Right atrium auricular region (tissue), 2 donors: Measurements from ENCODE around the gene PLIN5. TPM values are rescaled to one million over a fixed set of nuclear protein-coding genes. Genes with fewer than 3 reads are reported as not detected.

Source experiments
- DNase-seq: peaks from one replicate; pipeline ENCODE4 v3.0.0-alpha.2; 2019; ENCODE audit warnings: low spot score
- H3K27ac ChIP-seq, 2 donors: fragments of 200-600 bp; sonication (generic); 1 replicate in 1 of 2; 2 replicates in 1 of 2; pipeline ENCODE4 v1.5.1; 2016 to 2019
- H3K27me3 ChIP-seq, 2 donors: fragments of 200-600 bp; sonication (generic); one replicate each; pipeline versions ENCODE4 v1.5.1 to v1.6.0; 2017 to 2019
- H3K36me3 ChIP-seq: fragments of 200-600 bp; sonication (generic); one replicate; pipeline ENCODE4 v1.5.1; 2016
- H3K4me1 ChIP-seq, 2 donors: fragments of 200-600 bp; sonication (generic); one replicate each; pipeline versions ENCODE4 v1.5.1 to v1.6.0; 2017 to 2019
- H3K4me3 ChIP-seq, 2 donors: fragments of 200-600 bp; sonication (generic); 1 replicate in 1 of 2; 2 replicates in 1 of 2; pipeline ENCODE4 v1.5.1; 2017 to 2019; ENCODE audit warnings: mild to moderate bottlenecking in 1 of 2, moderate library complexity in 1 of 2
- H3K9me3 ChIP-seq, 2 donors: fragments of 200-600 bp; sonication (generic); one replicate each; pipeline ENCODE4 v1.5.1; 2019
- total RNA-seq, 2 donors: library from RNA; depleted of rRNA; stranded (reverse); fragments of >200 nt; gene quantifications; one replicate each; pipeline ENCODE4 v1.1.0, GENCODE V29; 2016
- TF ChIP-seq, protein P1 (sequence below), 2 donors: fragments of 200-600 bp; sonication (generic); IDR thresholded peaks; one replicate each; pipeline ENCODE4 v1.5.1; 2019; ENCODE audit warnings: antibody characterized with exemption in 2 of 2

The PLIN5 gene
- total RNA-seq, 2 donors from 2014 or later = 21.4 to 43.6 TPM

- H3K9me3 ChIP-seq = no peaks in the 10 kb centered on the region
- H3K36me3 ChIP-seq = no peaks in the 10 kb centered on the region
- H3K4me3 ChIP-seq = peak overlapping the region; percentile 29 to 43
- H3K27me3 ChIP-seq = peaks cover 0 to 23% of the 10 kb centered on the region in 2 donors
- no peak for DNase-seq
- TF ChIP-seq, protein P1, sequence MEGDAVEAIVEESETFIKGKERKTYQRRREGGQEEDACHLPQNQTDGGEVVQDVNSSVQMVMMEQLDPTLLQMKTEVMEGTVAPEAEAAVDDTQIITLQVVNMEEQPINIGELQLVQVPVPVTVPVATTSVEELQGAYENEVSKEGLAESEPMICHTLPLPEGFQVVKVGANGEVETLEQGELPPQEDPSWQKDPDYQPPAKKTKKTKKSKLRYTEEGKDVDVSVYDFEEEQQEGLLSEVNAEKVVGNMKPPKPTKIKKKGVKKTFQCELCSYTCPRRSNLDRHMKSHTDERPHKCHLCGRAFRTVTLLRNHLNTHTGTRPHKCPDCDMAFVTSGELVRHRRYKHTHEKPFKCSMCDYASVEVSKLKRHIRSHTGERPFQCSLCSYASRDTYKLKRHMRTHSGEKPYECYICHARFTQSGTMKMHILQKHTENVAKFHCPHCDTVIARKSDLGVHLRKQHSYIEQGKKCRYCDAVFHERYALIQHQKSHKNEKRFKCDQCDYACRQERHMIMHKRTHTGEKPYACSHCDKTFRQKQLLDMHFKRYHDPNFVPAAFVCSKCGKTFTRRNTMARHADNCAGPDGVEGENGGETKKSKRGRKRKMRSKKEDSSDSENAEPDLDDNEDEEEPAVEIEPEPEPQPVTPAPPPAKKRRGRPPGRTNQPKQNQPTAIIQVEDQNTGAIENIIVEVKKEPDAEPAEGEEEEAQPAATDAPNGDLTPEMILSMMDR (IDR thresholded peaks at IDR 0.05) = no peak
- H3K27ac ChIP-seq = no peak overlapping the region
- peaks cover 0 to 27% of the 10 kb centered on the region in 2 donors for H3K4me1 ChIP-seq
Observed at GRCh38 chr19:4580961-4581665, 46.1 kb upstream of the PLIN5 start.

DNA sequence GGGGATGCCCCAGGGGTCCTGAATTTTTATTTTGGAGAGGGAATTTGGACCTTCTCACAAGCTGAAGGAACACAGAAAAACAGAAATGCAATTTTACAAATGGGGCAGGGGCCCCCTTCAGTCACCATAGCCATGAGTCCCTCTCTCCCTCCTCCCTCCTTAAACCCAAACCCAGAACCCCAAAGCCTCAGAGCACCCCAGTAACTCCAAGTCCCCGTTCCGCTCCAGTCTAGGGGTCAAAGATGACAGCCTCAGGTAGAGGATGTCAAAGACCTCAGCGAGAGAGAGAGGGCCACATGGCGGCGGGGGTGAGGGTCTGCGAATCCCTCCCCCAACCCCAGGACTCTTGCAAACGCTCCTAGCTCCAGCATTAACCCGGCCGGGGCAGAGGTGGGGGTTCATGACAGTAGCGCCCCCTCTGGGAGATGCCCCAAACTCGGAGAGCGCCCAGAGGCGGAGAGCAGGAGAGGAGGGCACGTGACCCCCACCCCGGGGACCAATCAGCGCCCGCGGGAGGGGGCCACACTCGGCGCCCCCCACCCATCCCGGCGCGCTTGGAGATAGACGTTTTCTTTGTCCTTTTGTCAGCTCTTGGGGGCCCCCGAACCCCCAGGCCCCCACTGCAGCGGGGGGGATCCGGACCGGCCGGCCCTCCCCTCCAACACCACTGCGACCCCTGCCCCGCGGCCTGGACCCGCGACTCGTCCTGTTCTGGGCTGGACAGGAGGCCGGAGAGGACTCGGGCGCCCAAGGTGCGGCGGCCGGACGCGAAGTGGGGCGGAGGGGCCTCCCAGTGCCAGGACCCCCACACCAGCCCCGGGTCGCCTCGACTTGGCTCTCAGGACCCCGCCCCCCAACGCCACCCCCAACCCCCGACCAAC is 45.2 kb upstream of the PLIN5 start:
- TF ChIP-seq, protein P1 (IDR thresholded peaks at IDR 0.05) = no peak
- no peaks in the 10 kb centered on the region for H3K9me3 ChIP-seq
- peaks cover 0 to 33% of the 10 kb centered on the region in 2 donors for H3K4me1 ChIP-seq
- no peak overlapping the region for H3K27ac ChIP-seq
- no peaks in the 10 kb centered on the region for H3K36me3 ChIP-seq
- peaks cover 0 to 21% of the 10 kb centered on the region in 2 donors for H3K27me3 ChIP-seq
- DNase-seq = no peak
- H3K4me3 ChIP-seq = peak overlapping the region; percentile 29 to 43

- H3K9me3 ChIP-seq = no peaks in the 10 kb centered on the region
- no peak overlapping the region for H3K27ac ChIP-seq
- H3K4me3 ChIP-seq = no peak overlapping the region
- no peaks in the 10 kb centered on the region for H3K36me3 ChIP-seq
- DNase-seq = no peak
- TF ChIP-seq, protein P1 (IDR thresholded peaks at IDR 0.05) = no peak
- H3K27me3 ChIP-seq = peaks cover 0 to 13% of the 10 kb centered on the region in 2 donors
- peaks cover 0 to 35% of the 10 kb centered on the region in 2 donors for H3K4me1 ChIP-seq
Observed at GRCh38 chr19:4579389-4579788, 44.4 kb upstream of the PLIN5 start.

- H3K9me3 ChIP-seq = no peaks in the 10 kb centered on the region
- peaks cover 0 to 8% of the 10 kb centered on the region in 2 donors for H3K27me3 ChIP-seq
- no peak overlapping the region for H3K4me3 ChIP-seq
- peaks cover 0 to 32% of the 10 kb centered on the region in 2 donors for H3K4me1 ChIP-seq
- DNase-seq = no peak
- H3K36me3 ChIP-seq = no peaks in the 10 kb centered on the region
- no peak overlapping the region for H3K27ac ChIP-seq
- TF ChIP-seq, protein P1 (IDR thresholded peaks at IDR 0.05) = no peak
Observed at GRCh38 chr19:4578552-4579248, 43.7 kb upstream of the PLIN5 start.

DNA sequence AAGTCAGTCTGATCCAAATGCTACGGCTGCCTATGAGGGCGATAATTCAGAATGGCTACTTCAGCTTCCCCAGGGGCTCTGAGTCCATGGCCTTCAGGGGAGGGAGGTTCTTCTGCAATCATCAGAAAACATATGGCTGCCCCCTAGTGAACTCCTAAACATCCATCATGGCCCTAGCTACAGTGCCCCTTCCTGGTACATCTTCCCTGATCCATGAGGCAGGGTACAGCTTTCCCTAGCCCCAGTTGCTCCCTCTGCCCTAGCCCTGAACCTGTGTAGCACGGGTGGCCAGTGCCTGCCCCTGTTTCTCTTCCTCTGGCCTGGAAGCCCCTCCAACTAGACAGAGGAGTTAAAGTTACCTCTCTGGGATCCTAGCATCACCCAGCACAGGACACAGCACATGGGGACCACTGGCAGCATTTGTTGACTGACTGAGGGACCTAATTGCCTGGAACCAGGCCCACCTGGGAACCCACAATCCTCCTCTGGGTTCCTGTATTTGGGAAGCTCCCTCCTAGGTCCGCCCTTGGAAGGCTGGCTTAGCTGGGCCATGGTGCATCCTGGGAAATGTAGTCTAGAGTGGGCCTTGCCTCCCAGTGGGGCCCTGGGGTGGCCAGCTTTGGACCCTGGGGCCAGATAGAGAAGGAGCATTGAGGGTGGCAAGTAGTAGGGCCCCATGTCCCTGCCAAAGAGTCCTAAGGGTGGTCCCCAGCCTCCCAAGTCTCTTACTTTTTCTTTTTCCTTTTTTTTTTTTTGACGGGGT is 42.2 kb upstream of the PLIN5 start:
- Histone ChIP-seq H3K4me1 (peaks cover 0 to 32% of the 10 kb centered on the region in 2 donors), H3K9me3 (no peaks in the 10 kb centered on the region), H3K36me3 (no peaks in the 10 kb centered on the region), H3K4me3 (no peak overlapping the region), H3K27ac (no peak overlapping the region), H3K27me3 (peaks cover 0 to 8% of the 10 kb centered on the region in 2 donors)
- no peak for DNase-seq
- TF ChIP-seq, protein P1 (IDR thresholded peaks at IDR 0.05) = no peak
